Measurements from ENCODE around the gene UTF1. TPM values are rescaled to one million over a fixed set of nuclear protein-coding genes. Genes with fewer than 3 reads are reported as not detected.
A peak's percentile ranks its signal among the peaks of the same experiment; 100 is the strongest.

The UTF1 gene
- total and polyA plus RNA-seq, 9 of the 15 experiments (the other 6 are each of a cell fraction or from before 2014, with no cell fraction given), result 0.35 to 0.46 TPM; not detected in 7

- BruUV-seq (replicated peaks), result no TSS peak
- Histone ChIP-seq H3K27ac (ENCODE audit: extremely low read depth, low read depth, low read length) (no peak overlapping the region), H3K4me2 (ENCODE audit: insufficient read depth, low read length) (no peak overlapping the region), H3K9me1 (ENCODE audit: control insufficient read depth, insufficient read depth, low read length) (no peaks in the 10 kb centered on the region), H3K4me1 (replicated peaks in 1 of 2; ENCODE audit: control insufficient read depth in 2 of 2, insufficient read depth in 2 of 2, low read length in 2 of 2) (peaks cover 0 to 55% of the 10 kb centered on the region in 2 experiments; a peak in 2 of 5 replicates), H3K4me3 (no peak overlapping the region), H2AFZ (ENCODE audit: low read depth, low read length) (peak overlapping the region; percentile 51; the same call in 1 of the 2 replicates), H3K9me3 (replicated peaks; ENCODE audit: control insufficient read depth, insufficient read depth, low read depth, low read length) (no peaks in the 10 kb centered on the region), H3K36me3 (ENCODE audit: control insufficient read depth, insufficient read depth, low read length) (no peaks in the 10 kb centered on the region), H4K20me1 (replicated peaks; ENCODE audit: control insufficient read depth, insufficient read depth, low read length) (no peaks in the 10 kb centered on the region), H3K27me3 (ENCODE audit: control insufficient read depth in 2 of 2, insufficient read depth in 2 of 2, low read length in 2 of 2) (peaks cover 5 to 54% of the 10 kb centered on the region in 2 experiments), H3K79me2 (ENCODE audit: control insufficient read depth, insufficient read depth, low read length) (no peaks in the 10 kb centered on the region), H3K9ac (ENCODE audit: insufficient read depth in 1 of 2, low read depth in 2 of 2, low read length in 2 of 2) (no peak overlapping the region)
- ATAC-seq (peak; percentile 37; the same call in 2 of the 3 replicates), FAIRE-seq (no peak), DNase-seq (ENCODE audit: extremely low read depth in 1 of 4, low spot score in 3 of 4) (no peak)
- POLR2A ChIA-PET, result interaction anchor here (1.0 to 1.3 kb wide), 2 partner anchors 15 to 62 kb away, joined by 3 to 4 read pairs; no protein-coding TSS in a partner anchor
- intact Hi-C loops (cut with micrococcal nuclease), result no loop called here
- in situ Hi-C loops (cut with MboI), result no loop called here
- 25% methylated on average over 8 of the region's 26 CpGs for WGBS (ENCODE audit: insufficient coverage, low coverage, missing lambda C conversion rate)
- no peak for TF ChIP-seq TAF15 (IDR thresholded peaks at IDR 0.05; ENCODE audit: low read depth, low read length)
- TF ChIP-seq FOXA3 (CRISPR knock-in tag; conservative IDR thresholded peaks at IDR 0.05 in 1 of 2, IDR thresholded peaks at IDR 0.05 in 1 of 2), result no peak
- peak; percentile 49; the same call in 1 of the 2 replicates for TF ChIP-seq L3MBTL2 (IDR thresholded peaks at IDR 0.05)
- TF ChIP-seq MGA (IDR thresholded peaks at IDR 0.05), result peak; percentile 73
- no peak for TF ChIP-seq HLTF (IDR thresholded peaks at IDR 0.05)
- CTCF ChIA-PET (ENCODE audit: low intra/inter-chr PET ratio), result no interaction called here
Measured at GRCh38 chr10:133216776-133217175, 13.2 kb upstream of the UTF1 start.

Data from K562 (cell line).